Endothelial cell of umbilical vein (primary cell): ENCODE results near the gene KRT76. TPM values are rescaled to one million over a fixed set of nuclear protein-coding genes. Genes with fewer than 3 reads are reported as not detected.

Source experiments
- BruUV-seq: library from RNA; stranded (reverse); fragments of 400-500 nt; replicated peaks from 2 replicates; lab custom pipeline; 2021; lab: Mats Ljungman, UMichigan
- CTCF ChIA-PET: fragments of 300-600, 350-600 bp; sonication (Branson Sonifier 250); formaldehyde crosslinking; loops from one replicate; lab custom pipeline; 2021; ENCODE audit warnings: antibody characterized with exemption, inconsistent platforms; lab: Charles Lee
- POLR2A ChIA-PET: fragments of 300-600, 350-600 bp; sonication (Branson Sonifier 250); formaldehyde crosslinking; loops from one replicate; lab custom pipeline; 2021; ENCODE audit warnings: antibody characterized with exemption, inconsistent platforms; lab: Charles Lee
- DNase-seq: peaks from one replicate; pipeline ENCODE4 v3.0.0-alpha.2; 2011; ENCODE audit warnings: low read depth, low spot score
- FAIRE-seq: peaks from 2 replicates; lab custom pipeline; 2011; peaks lifted over from hg19 to GRCh38; lab: Jason Lieb, UNC
- H2AFZ ChIP-seq: 2 replicates; pipeline ENCODE4 v1.6.0; 2012; ENCODE audit warnings: low read depth, low read length, control low read depth, inconsistent platforms
- H3K27ac ChIP-seq: 2 replicates; pipeline ENCODE4 v1.5.1; 2011; ENCODE audit warnings: low read depth, mild to moderate bottlenecking, control low read depth, low read length, moderate library complexity; ENCODE audit not compliant: insufficient read depth
- H3K27me3 ChIP-seq, 2 experiments: 2 replicates each; pipeline versions ENCODE4 v1.6.0 to v1.6.1; 2011; ENCODE audit warnings: low read length in 2 of 2, mixed read lengths in 1 of 2; ENCODE audit not compliant: control insufficient read depth in 2 of 2, insufficient read depth in 2 of 2
- H3K36me3 ChIP-seq, 2 experiments: 2 replicates in 1 of 2; 3 replicates in 1 of 2; pipeline ENCODE4 v1.5.1; 2011; ENCODE audit warnings: low read length in 2 of 2, mild to moderate bottlenecking in 1 of 2, moderate library complexity in 1 of 2; ENCODE audit not compliant: control insufficient read depth in 2 of 2, insufficient read depth in 2 of 2; ENCODE audit errors: extremely low read depth in 1 of 2
- H3K4me1 ChIP-seq: 3 replicates; pipeline ENCODE4 v1.5.1; 2011; ENCODE audit warnings: mild to moderate bottlenecking, low read length; ENCODE audit not compliant: control insufficient read depth, insufficient read depth; ENCODE audit errors: extremely low read depth
- H3K4me2 ChIP-seq: 2 replicates; pipeline ENCODE4 v1.6.1; 2011; ENCODE audit warnings: low read length, control low read depth, mixed read lengths; ENCODE audit not compliant: insufficient read depth
- H3K4me3 ChIP-seq, 3 experiments: fragments of 200-600 bp in 1 of 3; sonication (generic), shearing (Covaris generic) in 1 of 3; replicated peaks in 1 of 3; 2 replicates each; pipeline ENCODE4 v1.5.1; 2011 to 2016; ENCODE audit warnings: control low read depth in 3 of 3, low read length in 3 of 3, mild to moderate bottlenecking in 2 of 3, inconsistent platforms in 1 of 3, low read depth in 1 of 3, moderate library complexity in 1 of 3; ENCODE audit not compliant: insufficient read depth in 1 of 3
- H3K79me2 ChIP-seq: 2 replicates; pipeline ENCODE4 v1.6.0; 2012; ENCODE audit warnings: low read length, inconsistent platforms; ENCODE audit not compliant: control insufficient read depth, insufficient read depth
- H3K9ac ChIP-seq: replicated peaks from 2 replicates; pipeline ENCODE3; 2011; ENCODE audit warnings: low read length, control low read depth; ENCODE audit not compliant: insufficient read depth; ENCODE audit errors: extremely low read depth
- H3K9me1 ChIP-seq: replicated peaks from 3 replicates; pipeline ENCODE4 v1.6.0; 2011; ENCODE audit warnings: mild to moderate bottlenecking, low read length; ENCODE audit not compliant: control insufficient read depth, insufficient read depth; ENCODE audit errors: extremely low read depth
- H3K9me3 ChIP-seq: replicated peaks from 2 replicates; pipeline ENCODE4 v1.5.1; 2012; ENCODE audit warnings: low read length, inconsistent platforms; ENCODE audit not compliant: control insufficient read depth, insufficient read depth
- H4K20me1 ChIP-seq: replicated peaks from 2 replicates; pipeline ENCODE3; 2011; ENCODE audit warnings: mild to moderate bottlenecking, low read length; ENCODE audit not compliant: control insufficient read depth, insufficient read depth; ENCODE audit errors: extremely low read depth
- CTCF ChIP-seq, 2 donors: IDR thresholded peaks; 1 replicate in 1 of 2; 2 replicates in 1 of 2; pipeline ENCODE4 v1.5.1; 2011; ENCODE audit warnings: low read length in 2 of 2, mild to moderate bottlenecking in 2 of 2, moderate library complexity in 2 of 2, control low read depth in 1 of 2, inconsistent platforms in 1 of 2, low read depth in 1 of 2; ENCODE audit not compliant: insufficient read depth in 1 of 2; ENCODE audit errors: extremely low read depth in 1 of 2
- EZH2 ChIP-seq: IDR thresholded peaks from 2 replicates; pipeline ENCODE4 v1.6.1; 2012; ENCODE audit warnings: borderline replicate concordance, low read depth, mild to moderate bottlenecking, moderate library complexity, low read length, inconsistent platforms; ENCODE audit not compliant: severe bottlenecking
- FOS ChIP-seq: IDR thresholded peaks from 2 replicates; pipeline ENCODE4 v1.6.1; 2011; ENCODE audit warnings: mild to moderate bottlenecking, low read length, moderate library complexity, borderline replicate concordance; ENCODE audit not compliant: insufficient read depth
- GATA2 ChIP-seq: IDR thresholded peaks from 2 replicates; pipeline ENCODE4 v1.7.0; 2011; ENCODE audit warnings: low read depth, mild to moderate bottlenecking, moderate library complexity, mixed read lengths, low read length; ENCODE audit not compliant: insufficient read length, insufficient read depth
- JUN ChIP-seq: IDR thresholded peaks from 2 replicates; pipeline ENCODE4 v1.6.1; 2011; ENCODE audit warnings: borderline replicate concordance, low read depth; ENCODE audit not compliant: insufficient read length, insufficient read depth
- MYC ChIP-seq: IDR thresholded peaks from one replicate; pipeline ENCODE4 v1.6.1; 2011; ENCODE audit warnings: mild to moderate bottlenecking, low read depth, low read length
- POLR2A ChIP-seq: IDR thresholded peaks from 2 replicates; pipeline ENCODE4 v1.6.1; 2012; ENCODE audit warnings: low read depth, mild to moderate bottlenecking, control low read depth, low read length
- POLR2AphosphoS5 ChIP-seq: IDR thresholded peaks from 2 replicates; pipeline ENCODE4 v1.6.1; 2012; ENCODE audit warnings: low read depth, mild to moderate bottlenecking, control low read depth, low read length, moderate library complexity; ENCODE audit not compliant: insufficient read depth
- dilution Hi-C: fragments of 300-500 bp; cut with MboI; formaldehyde crosslinking; loops from one replicate; pipeline ENCODE4 v1.15.0; 2019; ENCODE audit warnings: low sequenced_read_pairs; ENCODE audit not compliant: extremely low pct_ligation_motif_present
- intact Hi-C: fragments of 100-400 bp; cut with micrococcal nuclease; formaldehyde crosslinking; loops from one replicate; pipeline ENCODE4 v1.10.0; 2022
- polyA plus RNA-seq, 4 experiments: library from polyadenylated mRNA; depleted of rRNA in 3 of 4; stranded (reverse) in 3 of 4; unstranded in 1 of 4; fragments of >200 nt; gene quantifications; 2 replicates each; pipeline versions ENCODE4 v1.2.1 to v1.2.3, GENCODE V29; 2011 to 2012; ENCODE audit warnings: missing spikeins in 1 of 4
- total RNA-seq: library from RNA; stranded (reverse); gene quantifications from 2 replicates; pipeline ENCODE4 v1.2.3, GENCODE V29; 2021
- TF ChIP-seq, protein P1 (sequence below): IDR thresholded peaks from 2 replicates; pipeline ENCODE4 v1.6.1; 2011; ENCODE audit not compliant: insufficient read depth, insufficient read length

KRT76 gene
- total and polyA plus RNA-seq, 2 donors (not counting 3 experiments of a cell fraction or from before 2014, with no cell fraction given): not detected

DNA sequence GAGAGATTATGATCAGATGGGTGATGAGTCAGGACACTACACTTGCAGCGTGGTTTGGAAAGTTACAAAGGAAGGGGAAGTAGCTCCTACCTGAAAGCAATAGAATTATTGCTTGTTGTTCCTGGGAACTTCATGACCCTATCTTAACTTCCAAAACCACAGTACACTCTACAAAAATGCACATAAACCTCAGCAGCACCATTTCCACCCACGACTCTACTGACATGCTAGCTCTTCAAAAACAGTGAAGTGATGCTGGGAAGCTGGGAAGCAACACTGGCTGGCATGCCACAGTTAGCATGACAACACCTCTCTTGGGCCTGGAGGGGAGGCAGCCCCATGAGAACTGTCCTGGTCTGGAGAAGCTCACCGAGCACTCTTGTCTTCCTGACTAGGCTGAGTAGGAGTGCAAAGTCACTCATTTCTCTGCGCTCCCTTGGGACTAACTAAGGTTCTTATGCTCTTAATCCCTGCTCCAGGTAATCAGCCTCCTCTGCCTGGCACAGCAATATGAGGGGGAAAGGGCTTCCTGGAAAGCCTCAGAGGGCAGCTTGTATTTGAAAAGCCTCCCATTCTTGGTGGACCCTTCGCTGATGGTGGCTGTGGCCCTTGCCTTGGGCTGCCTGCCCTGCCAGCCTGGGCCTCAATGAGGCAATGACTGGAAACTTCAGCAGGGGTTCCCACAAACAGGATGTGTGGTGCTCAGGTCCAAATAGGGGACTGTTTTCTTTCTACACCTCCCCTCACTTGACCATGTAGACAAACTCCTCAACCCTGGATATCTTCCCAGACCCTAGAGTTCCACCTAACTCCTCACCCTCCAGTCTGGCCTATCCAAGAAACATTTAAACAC lies 17.6 kb upstream of the KRT76 start:
- POLR2A ChIA-PET: no interaction called here
- CTCF ChIA-PET: interaction anchor here (1.1 kb wide), 1 partner anchor 71 kb away, joined by 3 read pairs; no protein-coding TSS in a partner anchor
- no peaks in the 10 kb centered on the region for H3K4me1 ChIP-seq
- intact Hi-C loops (no loop called here), dilution Hi-C loops (no loop called here)
- H3K9me3 ChIP-seq: no peaks in the 10 kb centered on the region
- no peak for TF ChIP-seq GATA2
- TF ChIP-seq, protein P1, sequence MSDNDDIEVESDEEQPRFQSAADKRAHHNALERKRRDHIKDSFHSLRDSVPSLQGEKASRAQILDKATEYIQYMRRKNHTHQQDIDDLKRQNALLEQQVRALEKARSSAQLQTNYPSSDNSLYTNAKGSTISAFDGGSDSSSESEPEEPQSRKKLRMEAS: no peak
- no peak for TF ChIP-seq FOS
- TF ChIP-seq MYC: no peak
- TF ChIP-seq POLR2A: no peak
- TF ChIP-seq JUN: no peak
- TF ChIP-seq POLR2AphosphoS5: no peak
- no peak for TF ChIP-seq CTCF (IDR thresholded peaks at IDR 0.05; ENCODE audit: extremely low read depth in 1 of 2, insufficient read depth in 1 of 2, low read depth in 1 of 2, low read length in 2 of 2)
- TF ChIP-seq EZH2: no peak
- peaks cover 12 to 13% of the 10 kb centered on the region in 2 experiments for H3K27me3 ChIP-seq
- BruUV-seq: no TSS peak
- H3K27ac ChIP-seq: no peak overlapping the region
- no peaks in the 10 kb centered on the region for H3K9me1 ChIP-seq
- no peak overlapping the region for H3K9ac ChIP-seq
- no peak overlapping the region for H3K4me2 ChIP-seq
- H3K79me2 ChIP-seq: no peaks in the 10 kb centered on the region
- no peak overlapping the region for H2AFZ ChIP-seq
- no peak for DNase-seq
- no peak overlapping the region for H3K4me3 ChIP-seq
- no peak for FAIRE-seq
- no peaks in the 10 kb centered on the region for H4K20me1 ChIP-seq
- H3K36me3 ChIP-seq: no peaks in the 10 kb centered on the region
